OCI-LY3 (cell line): Measurements from ENCODE around the gene ANKS1A.

Experiments used
- H2AFZ ChIP-seq: fragments of 200-600, 300-600 bp; shearing (Covaris generic); 2 replicates; pipeline ENCODE4 v1.6.0; 2014; ENCODE audit warnings: antibody characterized with exemption, low read depth, low read length
- H3K27ac ChIP-seq: fragments of 200-600, 300-600 bp; sonication (generic); 2 replicates; pipeline ENCODE4 v1.5.1; 2014; ENCODE audit warnings: mild to moderate bottlenecking, low read length, moderate library complexity, mixed read lengths
- H3K27me3 ChIP-seq: fragments of 200-600, 300-600 bp; sonication (generic); 2 replicates; pipeline ENCODE4 v1.6.1; 2014; ENCODE audit warnings: low read depth, low read length, mixed read lengths
- H3K36me3 ChIP-seq: fragments of 200-600, 300-600 bp; sonication (generic); replicated peaks from 2 replicates; pipeline ENCODE3; 2014; ENCODE audit warnings: low read depth, low read length, mixed read lengths
- H3K4me1 ChIP-seq: fragments of 300-600, 200-600 bp; sonication (generic); 2 replicates; pipeline ENCODE4 v1.6.1; 2014; ENCODE audit warnings: low read length, mixed read lengths
- H3K4me2 ChIP-seq: fragments of 200-600, 300-600 bp; sonication (generic); 2 replicates; pipeline ENCODE4 v1.6.1; 2014; ENCODE audit warnings: low read length, mixed read lengths
- H3K4me3 ChIP-seq: fragments of 300-600, 200-600 bp; sonication (generic); 2 replicates; pipeline ENCODE4 v1.5.1; 2014; ENCODE audit warnings: antibody characterized with exemption, mild to moderate bottlenecking, low read length, moderate library complexity
- H3K79me2 ChIP-seq: fragments of 300-600, 200-600 bp; shearing (Covaris generic); 2 replicates; pipeline ENCODE4 v1.6.1; 2014; ENCODE audit warnings: mild to moderate bottlenecking, low read length, mixed read lengths
- H3K9ac ChIP-seq: fragments of 300-600, 200-600 bp; shearing (Covaris generic); 2 replicates; pipeline ENCODE4 v1.6.0; 2014; ENCODE audit warnings: mild to moderate bottlenecking, low read length, moderate library complexity
- H3K9me3 ChIP-seq: fragments of 200-600, 300-600 bp; shearing (Covaris generic); 2 replicates; pipeline ENCODE4 v1.6.1; 2014; ENCODE audit warnings: low read length, mixed read lengths; ENCODE audit not compliant: insufficient read depth
- H4K20me1 ChIP-seq: fragments of 200-600, 300-600 bp; sonication (generic); 2 replicates; pipeline ENCODE4 v1.6.1; 2016; ENCODE audit warnings: low read length, mixed read lengths; ENCODE audit not compliant: insufficient read depth
- EZH2phosphoT487 ChIP-seq: fragments of 200-600 bp; shearing (Covaris generic); IDR thresholded peaks from 2 replicates; pipeline ENCODE4 v1.6.1; 2018; ENCODE audit warnings: antibody characterized with exemption, mixed run types, low read depth
- TF ChIP-seq, protein P1 (sequence below): fragments of 200-600, 300-600 bp; sonication (generic); IDR thresholded peaks from 2 replicates; pipeline ENCODE4 v1.5.1; 2014; ENCODE audit warnings: antibody characterized with exemption, low read length, low read depth

The ANKS1A gene

DNA sequence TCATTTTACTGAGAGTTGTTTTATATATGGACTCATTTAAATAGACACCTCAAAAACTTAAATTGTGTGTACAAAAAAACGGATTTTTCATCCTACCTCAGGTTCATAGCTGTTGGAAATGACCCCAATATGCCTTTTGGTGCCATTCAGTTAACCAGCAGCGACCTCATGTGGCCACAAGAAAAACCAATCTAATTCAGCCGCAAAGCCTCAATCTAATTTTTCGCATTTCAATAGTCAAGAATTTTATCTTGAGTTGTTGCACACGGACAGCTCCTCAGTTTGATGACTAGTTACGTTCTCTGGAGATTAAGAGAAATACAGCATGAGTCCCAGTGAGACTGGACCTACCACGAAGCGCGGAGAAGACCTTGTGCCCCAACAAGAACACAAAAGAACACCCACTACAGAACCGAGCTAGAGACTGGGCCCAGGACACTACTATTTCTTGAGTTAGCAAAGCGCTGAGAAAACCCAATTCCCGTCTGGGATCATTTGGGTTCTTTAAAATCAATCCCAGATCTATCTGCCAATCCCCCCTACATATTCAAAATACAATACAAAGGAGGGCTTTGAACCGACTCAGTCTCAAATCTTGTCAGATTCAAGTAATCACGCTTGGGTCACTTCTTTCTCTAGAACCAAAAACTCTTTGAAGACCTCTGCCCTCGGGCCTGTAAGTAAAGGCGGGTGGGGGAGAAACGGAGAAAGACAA lies 251.0 kb downstream of the ANKS1A start:
- Histone ChIP-seq H3K27me3 (no peaks in the 10 kb centered on the region), H3K27ac (no peak overlapping the region), H2AFZ (peak overlapping the region; percentile 77), H3K4me1 (peaks cover 15% of the 10 kb centered on the region), H3K9ac (0 out of 2 replicates have a peak overlapping the region, but pooled peaks have one; percentile 10), H3K9me3 (no peaks in the 10 kb centered on the region), H3K79me2 (no peaks in the 10 kb centered on the region), H3K4me2 (peak overlapping the region; percentile 75), H3K4me3 (peak overlapping the region; percentile 56), H4K20me1 (no peaks in the 10 kb centered on the region), H3K36me3 (no peaks in the 10 kb centered on the region)
- no peak for TF ChIP-seq EZH2phosphoT487
- TF ChIP-seq, protein P1, sequence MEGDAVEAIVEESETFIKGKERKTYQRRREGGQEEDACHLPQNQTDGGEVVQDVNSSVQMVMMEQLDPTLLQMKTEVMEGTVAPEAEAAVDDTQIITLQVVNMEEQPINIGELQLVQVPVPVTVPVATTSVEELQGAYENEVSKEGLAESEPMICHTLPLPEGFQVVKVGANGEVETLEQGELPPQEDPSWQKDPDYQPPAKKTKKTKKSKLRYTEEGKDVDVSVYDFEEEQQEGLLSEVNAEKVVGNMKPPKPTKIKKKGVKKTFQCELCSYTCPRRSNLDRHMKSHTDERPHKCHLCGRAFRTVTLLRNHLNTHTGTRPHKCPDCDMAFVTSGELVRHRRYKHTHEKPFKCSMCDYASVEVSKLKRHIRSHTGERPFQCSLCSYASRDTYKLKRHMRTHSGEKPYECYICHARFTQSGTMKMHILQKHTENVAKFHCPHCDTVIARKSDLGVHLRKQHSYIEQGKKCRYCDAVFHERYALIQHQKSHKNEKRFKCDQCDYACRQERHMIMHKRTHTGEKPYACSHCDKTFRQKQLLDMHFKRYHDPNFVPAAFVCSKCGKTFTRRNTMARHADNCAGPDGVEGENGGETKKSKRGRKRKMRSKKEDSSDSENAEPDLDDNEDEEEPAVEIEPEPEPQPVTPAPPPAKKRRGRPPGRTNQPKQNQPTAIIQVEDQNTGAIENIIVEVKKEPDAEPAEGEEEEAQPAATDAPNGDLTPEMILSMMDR: peak; percentile 81

GRCh38 chr6:35140639-35141006 lies 251.6 kb downstream of the ANKS1A start:
- no peak overlapping the region for H3K4me3 ChIP-seq
- H3K9me3 ChIP-seq: no peaks in the 10 kb centered on the region
- peak overlapping the region; percentile 75 for H3K4me2 ChIP-seq
- no peaks in the 10 kb centered on the region for H3K79me2 ChIP-seq
- no peaks in the 10 kb centered on the region for H3K36me3 ChIP-seq
- TF ChIP-seq, protein P1: no peak
- TF ChIP-seq EZH2phosphoT487: no peak
- H3K27me3 ChIP-seq: no peaks in the 10 kb centered on the region
- no peaks in the 10 kb centered on the region for H4K20me1 ChIP-seq
- H3K9ac ChIP-seq: no peak overlapping the region
- H3K4me1 ChIP-seq: peaks cover 15% of the 10 kb centered on the region
- peak overlapping the region; percentile 77 for H2AFZ ChIP-seq
- no peak overlapping the region for H3K27ac ChIP-seq
